ENCODE results near the gene CEMIP2. TPM values are rescaled to one million over a fixed set of nuclear protein-coding genes. Genes with fewer than 3 reads are reported as not detected.

CEMIP2 gene
- total and polyA plus RNA-seq, 12 donors = 4.7 to 34.9 (median 9.6) TPM

DNA sequence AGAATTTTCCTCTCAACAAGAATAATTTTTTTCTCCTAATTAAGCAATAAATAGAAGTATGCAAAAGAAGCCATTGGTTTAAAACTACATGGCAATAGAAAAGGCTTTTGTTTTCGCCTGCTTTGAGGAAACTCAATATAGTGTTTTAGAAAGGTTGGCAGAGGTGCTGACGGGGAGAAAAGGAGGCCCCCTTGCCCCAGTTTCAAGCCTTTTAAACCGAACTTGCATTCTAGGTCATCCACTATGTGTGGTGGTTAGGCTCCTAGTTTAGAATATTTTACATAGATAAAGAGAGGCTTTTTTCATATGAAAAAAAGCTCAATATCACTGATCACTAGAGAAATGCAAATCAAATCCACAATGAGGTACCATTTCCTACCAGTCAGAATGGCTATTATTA is 33.5 kb upstream of the CEMIP2 start:
- ATAC-seq (no peak), DNase-seq (no peak)
- Histone ChIP-seq H3K27ac (no peak overlapping the region), H3K9me3 (no peaks in the 10 kb centered on the region), H3K4me1 (peaks cover 0 to 2% (median 0%) of the 10 kb centered on the region in 9 donors), H3K4me3 (no peak overlapping the region), H3K27me3 (no peaks in the 10 kb centered on the region), H3K36me3 (no peaks in the 10 kb centered on the region)
- intact Hi-C loops (cut with DNase I) = loop anchor here in 4 of 10 donors (10.0 kb wide), 4 partner anchors 113 to 517 kb away; partner anchors contain the start of genes ABHD17B (in 1 of the 4) and C9orf85 (in 1 of the 4)
- TF ChIP-seq, protein P1, sequence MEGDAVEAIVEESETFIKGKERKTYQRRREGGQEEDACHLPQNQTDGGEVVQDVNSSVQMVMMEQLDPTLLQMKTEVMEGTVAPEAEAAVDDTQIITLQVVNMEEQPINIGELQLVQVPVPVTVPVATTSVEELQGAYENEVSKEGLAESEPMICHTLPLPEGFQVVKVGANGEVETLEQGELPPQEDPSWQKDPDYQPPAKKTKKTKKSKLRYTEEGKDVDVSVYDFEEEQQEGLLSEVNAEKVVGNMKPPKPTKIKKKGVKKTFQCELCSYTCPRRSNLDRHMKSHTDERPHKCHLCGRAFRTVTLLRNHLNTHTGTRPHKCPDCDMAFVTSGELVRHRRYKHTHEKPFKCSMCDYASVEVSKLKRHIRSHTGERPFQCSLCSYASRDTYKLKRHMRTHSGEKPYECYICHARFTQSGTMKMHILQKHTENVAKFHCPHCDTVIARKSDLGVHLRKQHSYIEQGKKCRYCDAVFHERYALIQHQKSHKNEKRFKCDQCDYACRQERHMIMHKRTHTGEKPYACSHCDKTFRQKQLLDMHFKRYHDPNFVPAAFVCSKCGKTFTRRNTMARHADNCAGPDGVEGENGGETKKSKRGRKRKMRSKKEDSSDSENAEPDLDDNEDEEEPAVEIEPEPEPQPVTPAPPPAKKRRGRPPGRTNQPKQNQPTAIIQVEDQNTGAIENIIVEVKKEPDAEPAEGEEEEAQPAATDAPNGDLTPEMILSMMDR (IDR thresholded peaks at IDR 0.05) = no peak
- 86 to 90% methylated on average over 3 of the region's 3 CpGs for WGBS, 2 donors

GRCh38 chr9:71797266-71797665 is 29.0 kb upstream of the CEMIP2 start:
- Histone ChIP-seq H3K36me3 (no peaks in the 10 kb centered on the region), H3K4me3 (no peak overlapping the region), H3K27ac (no peak overlapping the region), H3K9me3 (no peaks in the 10 kb centered on the region), H3K4me1 (peaks cover 0 to 17% (median 0%) of the 10 kb centered on the region in 9 donors), H3K27me3 (no peaks in the 10 kb centered on the region)
- TF ChIP-seq, protein P1 (IDR thresholded peaks at IDR 0.05) = no peak
- intact Hi-C loops (cut with DNase I) = no loop called here
- ATAC-seq = no peak
- WGBS, 2 donors = 61 to 73% methylated on average over 1 of the region's 1 CpG
- DNase-seq = no peak

DNA sequence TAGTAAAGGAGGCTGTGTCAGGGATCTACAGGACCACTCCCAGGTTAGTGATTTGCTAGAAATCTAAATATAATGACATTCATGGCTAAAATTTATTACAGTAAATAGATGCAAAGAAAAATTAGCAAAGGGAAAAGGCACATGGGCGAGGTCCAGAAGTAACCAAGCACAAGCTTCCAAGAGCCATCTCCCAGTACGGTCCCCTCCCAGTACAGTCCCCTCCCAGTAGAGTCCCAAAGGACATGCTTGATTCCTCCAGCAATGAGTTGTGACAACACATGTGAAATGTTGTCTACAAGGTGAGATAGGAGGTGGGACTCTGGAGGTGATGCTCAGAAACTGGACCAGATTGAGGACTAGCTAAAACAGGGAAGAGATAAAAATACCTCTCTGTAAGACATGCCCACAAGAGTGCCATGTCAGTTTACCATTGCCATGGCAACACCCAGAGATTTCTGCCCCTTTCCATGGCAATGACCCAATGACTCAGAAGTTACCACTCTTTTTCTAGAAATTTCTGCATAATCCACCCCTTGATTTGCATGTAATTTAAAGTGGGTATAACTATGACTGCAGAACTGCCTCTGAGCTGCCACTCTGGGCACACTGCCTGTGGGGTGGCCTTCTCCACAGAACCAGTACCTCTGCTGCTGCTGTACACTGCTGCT is 27.9 kb upstream of the CEMIP2 start:
- DNase-seq = no peak
- no peak overlapping the region for H3K4me3 ChIP-seq
- no peaks in the 10 kb centered on the region for H3K9me3 ChIP-seq
- H3K4me1 ChIP-seq = peaks cover 0 to 17% (median 0%) of the 10 kb centered on the region in 9 donors
- intact Hi-C loops (cut with DNase I) = no loop called here
- TF ChIP-seq, protein P1 (IDR thresholded peaks at IDR 0.05) = no peak
- WGBS, 2 donors = 84 to 87% methylated on average over 2 of the region's 2 CpGs
- peak overlapping the region in 1 of 10 donors; percentile 62 for H3K27ac ChIP-seq
- no peaks in the 10 kb centered on the region for H3K27me3 ChIP-seq
- no peaks in the 10 kb centered on the region for H3K36me3 ChIP-seq
- no peak for ATAC-seq

GRCh38 chr9:71795097-71795813 is 26.9 kb upstream of the CEMIP2 start:
- ATAC-seq (no peak), DNase-seq (no peak)
- H3K27me3 ChIP-seq = no peaks in the 10 kb centered on the region
- H3K27ac ChIP-seq = peak overlapping the region in 1 of 10 donors; percentile 78
- TF ChIP-seq, protein P1 (IDR thresholded peaks at IDR 0.05) = no peak
- no peaks in the 10 kb centered on the region for H3K36me3 ChIP-seq
- WGBS, 2 donors = 79% methylated on average over 7 of the region's 7 CpGs
- intact Hi-C loops (cut with DNase I) = no loop called here
- no peak overlapping the region for H3K4me3 ChIP-seq
- peaks cover 0 to 17% (median 0%) of the 10 kb centered on the region in 9 donors for H3K4me1 ChIP-seq
- no peaks in the 10 kb centered on the region for H3K9me3 ChIP-seq
